Ishikawa (cell line): ENCODE results near the gene HSP90AB1.

ENCODE experiments used
- CREB1 ChIP-seq: IDR thresholded peaks from 2 replicates; pipeline ENCODE4 v1.6.1; 2012; ENCODE audit warnings: low read depth
- EGR1 ChIP-seq: IDR thresholded peaks from 2 replicates; pipeline ENCODE4 v1.6.1; 2012
- EP300 ChIP-seq: IDR thresholded peaks from 2 replicates; pipeline ENCODE4 v1.6.1; 2012; ENCODE audit warnings: borderline replicate concordance
- FOXM1 ChIP-seq: IDR thresholded peaks from 2 replicates; pipeline ENCODE4 v1.6.1; 2012; ENCODE audit warnings: low read depth, borderline replicate concordance
- NFIC ChIP-seq: IDR thresholded peaks from 2 replicates; pipeline ENCODE4 v1.6.1; 2012
- RAD21 ChIP-seq: IDR thresholded peaks from 2 replicates; pipeline ENCODE4 v1.6.1; 2012; ENCODE audit warnings: low read depth
- TAF1 ChIP-seq: IDR thresholded peaks from 2 replicates; pipeline ENCODE4 v1.6.1; 2012; ENCODE audit warnings: low read depth, mild to moderate bottlenecking
- TCF12 ChIP-seq: IDR thresholded peaks from 2 replicates; pipeline ENCODE4 v1.6.1; 2012; ENCODE audit warnings: low read depth
- YY1 ChIP-seq: IDR thresholded peaks from 2 replicates; pipeline ENCODE4 v1.6.1; 2012; ENCODE audit warnings: low read depth
- TF ChIP-seq, protein P1 (sequence below): IDR thresholded peaks from 2 replicates; pipeline ENCODE4 v1.6.1; 2012; ENCODE audit warnings: low read depth, mild to moderate bottlenecking
- TF ChIP-seq, protein P2 (sequence below): IDR thresholded peaks from 2 replicates; pipeline ENCODE4 v1.6.1; 2012

DNA sequence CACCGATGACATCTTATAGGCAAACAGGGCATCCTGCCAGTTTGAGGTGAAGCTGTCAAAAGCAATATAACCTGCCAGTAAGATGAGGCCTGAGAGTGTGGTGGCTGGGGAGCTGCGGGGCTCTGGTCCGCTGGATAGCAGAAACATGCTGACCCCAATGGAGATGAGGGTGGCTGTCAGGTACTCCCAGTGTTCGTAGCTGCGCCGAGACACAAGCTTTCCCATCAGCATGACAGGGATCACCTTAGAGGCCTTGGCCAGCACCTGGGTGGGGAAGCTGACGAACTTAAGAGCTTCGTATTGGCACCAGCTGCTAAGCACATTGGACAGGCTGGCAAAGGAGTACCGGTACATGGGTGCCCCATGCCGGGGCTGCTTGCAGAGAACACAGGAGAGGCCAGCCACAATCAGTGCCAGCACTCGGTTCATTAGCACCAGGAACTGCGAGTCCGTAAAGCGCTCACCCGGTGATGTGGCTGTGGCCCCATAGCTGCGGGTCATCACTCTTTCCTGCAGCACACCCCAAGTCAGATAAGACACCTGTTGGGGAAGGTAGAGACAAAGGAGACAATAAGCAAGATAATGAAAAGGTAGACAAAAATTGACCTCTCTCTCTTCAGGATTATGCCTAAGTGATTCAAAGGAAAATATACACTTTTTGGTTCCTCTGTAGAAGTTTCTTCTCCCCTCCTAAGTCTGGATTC is 8.4 kb downstream of the HSP90AB1 start:
- TF ChIP-seq RAD21 (no peak), NFIC (no peak), TAF1 (no peak), EGR1 (no peak), EP300 (no peak), YY1 (no peak), FOXM1 (no peak), CREB1 (no peak), TCF12 (no peak)
- TF ChIP-seq, protein P1, sequence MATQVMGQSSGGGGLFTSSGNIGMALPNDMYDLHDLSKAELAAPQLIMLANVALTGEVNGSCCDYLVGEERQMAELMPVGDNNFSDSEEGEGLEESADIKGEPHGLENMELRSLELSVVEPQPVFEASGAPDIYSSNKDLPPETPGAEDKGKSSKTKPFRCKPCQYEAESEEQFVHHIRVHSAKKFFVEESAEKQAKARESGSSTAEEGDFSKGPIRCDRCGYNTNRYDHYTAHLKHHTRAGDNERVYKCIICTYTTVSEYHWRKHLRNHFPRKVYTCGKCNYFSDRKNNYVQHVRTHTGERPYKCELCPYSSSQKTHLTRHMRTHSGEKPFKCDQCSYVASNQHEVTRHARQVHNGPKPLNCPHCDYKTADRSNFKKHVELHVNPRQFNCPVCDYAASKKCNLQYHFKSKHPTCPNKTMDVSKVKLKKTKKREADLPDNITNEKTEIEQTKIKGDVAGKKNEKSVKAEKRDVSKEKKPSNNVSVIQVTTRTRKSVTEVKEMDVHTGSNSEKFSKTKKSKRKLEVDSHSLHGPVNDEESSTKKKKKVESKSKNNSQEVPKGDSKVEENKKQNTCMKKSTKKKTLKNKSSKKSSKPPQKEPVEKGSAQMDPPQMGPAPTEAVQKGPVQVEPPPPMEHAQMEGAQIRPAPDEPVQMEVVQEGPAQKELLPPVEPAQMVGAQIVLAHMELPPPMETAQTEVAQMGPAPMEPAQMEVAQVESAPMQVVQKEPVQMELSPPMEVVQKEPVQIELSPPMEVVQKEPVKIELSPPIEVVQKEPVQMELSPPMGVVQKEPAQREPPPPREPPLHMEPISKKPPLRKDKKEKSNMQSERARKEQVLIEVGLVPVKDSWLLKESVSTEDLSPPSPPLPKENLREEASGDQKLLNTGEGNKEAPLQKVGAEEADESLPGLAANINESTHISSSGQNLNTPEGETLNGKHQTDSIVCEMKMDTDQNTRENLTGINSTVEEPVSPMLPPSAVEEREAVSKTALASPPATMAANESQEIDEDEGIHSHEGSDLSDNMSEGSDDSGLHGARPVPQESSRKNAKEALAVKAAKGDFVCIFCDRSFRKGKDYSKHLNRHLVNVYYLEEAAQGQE, result no peak
- TF ChIP-seq, protein P2, sequence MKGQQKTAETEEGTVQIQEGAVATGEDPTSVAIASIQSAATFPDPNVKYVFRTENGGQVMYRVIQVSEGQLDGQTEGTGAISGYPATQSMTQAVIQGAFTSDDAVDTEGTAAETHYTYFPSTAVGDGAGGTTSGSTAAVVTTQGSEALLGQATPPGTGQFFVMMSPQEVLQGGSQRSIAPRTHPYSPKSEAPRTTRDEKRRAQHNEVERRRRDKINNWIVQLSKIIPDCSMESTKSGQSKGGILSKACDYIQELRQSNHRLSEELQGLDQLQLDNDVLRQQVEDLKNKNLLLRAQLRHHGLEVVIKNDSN, result no peak
